Mucosa of descending colon (tissue), 3 donors: ENCODE data around the gene MFSD6. TPM values are rescaled to one million over a fixed set of nuclear protein-coding genes. Genes with fewer than 3 reads are reported as not detected.
"Not testable (repeated sequence)": the region's sequence is repeated elsewhere in the genome, so short reads cannot be mapped to it uniquely, and the experiment has no call there.

Experiments used
- ATAC-seq: fragments of 200-7000 bp; cut with Tn5 transposase; one replicate; pipeline ENCODE4 v1.9.1; 2020; ENCODE audit warnings: mild to moderate bottlenecking, moderate library complexity
- DNase-seq, 3 donors: peaks; one replicate each; pipeline ENCODE4 v3.0.0-alpha.2; 2020
- H3K36me3 ChIP-seq: fragments of 200-600 bp; one replicate; pipeline ENCODE4 v1.8.0; 2021; ENCODE audit warnings: low read depth, mild to moderate bottlenecking
- H3K4me1 ChIP-seq: fragments of 200-600 bp; one replicate; pipeline ENCODE4 v1.8.0; 2021; ENCODE audit warnings: low read depth, mild to moderate bottlenecking
- H3K4me3 ChIP-seq: fragments of 200-600 bp; one replicate; pipeline ENCODE4 v1.8.0; 2021; ENCODE audit warnings: mild to moderate bottlenecking
- H3K9me3 ChIP-seq: fragments of 200-600 bp; one replicate; pipeline ENCODE4 v1.8.0; 2021; ENCODE audit warnings: mild to moderate bottlenecking
- CTCF ChIP-seq: fragments of 200-600 bp; IDR thresholded peaks from one replicate; pipeline ENCODE4 v1.8.0; 2022; ENCODE audit warnings: antibody characterized with exemption, mild to moderate bottlenecking
- intact Hi-C, 2 donors: fragments of 100-400 bp; cut with DNase I in 1 of 2; cut with micrococcal nuclease in 1 of 2; formaldehyde crosslinking; loops; one replicate each; pipeline versions ENCODE4 v1.11.0 to v1.11.1; 2022; cut with DNase I, micrococcal nuclease
- long read RNA-seq, 2 donors: library from polyadenylated mRNA; unstranded; transcript quantifications; one replicate each; pipeline ENCODE4 v2.0.0, GENCODE V29; 2019 to 2021
- total RNA-seq, 3 donors: library from RNA; stranded (reverse); fragmentation: NEBNext Ultra II Directional in 2 of 3; extraction: Animal tissue kit (Norgen Biotek cat#: 25700) in 2 of 3; gene quantifications; one replicate each; pipeline versions ENCODE4 v1.2.1 to v1.2.4, GENCODE V29; 2021 to 2023
- donor health status: DM: no; HTN: no; CAD: no; lungs with moderate emphysema.
- donor health status: DM: no; HTN: no; CAD: no.
- donor health status: DM: no; HTN: yes; CAD: no.

The MFSD6 gene
- 10 to 100 TPM; 58.4 to 73.2 (median 64.1) TPM for total RNA-seq
- long read RNA-seq, donor 1, full-length matches to known transcripts = 22 of 51 reads
- long read RNA-seq, donor 1, partial matches to known transcripts = 4 of 51 reads
- long read RNA-seq, donor 1, other reads (novel, unspliced or antisense) = 25 of 51 reads
- long read RNA-seq, donor 2, full-length matches to known transcripts = 4 of 6 reads
- long read RNA-seq, donor 2, partial matches to known transcripts = 1 of 6 reads
- long read RNA-seq, donor 2, other reads (novel, unspliced or antisense) = 1 of 6 reads

GRCh38 chr2:190407662-190408537 is at the start of gene MFSD6:
Gene MFSD6 (plus strand): TSS chr2:190408355. CDS start chr2:190436030, 27,675 bp downstream.
- peak within 1 kb of the TSS; percentile 74 for H3K4me3 ChIP-seq
- intact Hi-C loops = no loop called here
- no peaks in the 10 kb centered on the region for H3K9me3 ChIP-seq
- peaks cover 24% of the 10 kb centered on the region for H3K4me1 ChIP-seq
- peak; percentile 69 to 88 (median 82) for DNase-seq
- peak; percentile 81 for ATAC-seq
- no peak for TF ChIP-seq CTCF
- no peaks in the 10 kb centered on the region for H3K36me3 ChIP-seq

GRCh38 chr2:190358655-190359448 is 49.3 kb upstream of the MFSD6 start:
- H3K4me1 ChIP-seq = peaks cover 12% of the 10 kb centered on the region
- H3K9me3 ChIP-seq, H3K36me3 ChIP-seq, DNase-seq, intact Hi-C loops, ATAC-seq, H3K4me3 ChIP-seq: not testable (repeated sequence)

GRCh38 chr2:190360561-190360960 is 47.6 kb upstream of the MFSD6 start:
- Histone ChIP-seq H3K4me3 (no peak overlapping the region), H3K4me1 (peaks cover 12% of the 10 kb centered on the region), H3K9me3 (no peaks in the 10 kb centered on the region), H3K36me3 (no peaks in the 10 kb centered on the region)
- no peak for ATAC-seq
- intact Hi-C loops = loop anchor here in 1 of 2 donors (10.0 kb wide), 1 partner anchor 276 kb away; no protein-coding TSS in a partner anchor
- DNase-seq = no peak
- no peak for TF ChIP-seq CTCF

- intact Hi-C loops = loop anchor here in 1 of 2 donors (10.0 kb wide), 1 partner anchor 276 kb away; no protein-coding TSS in a partner anchor
Observed at GRCh38 chr2:190360965-190361364, 47.2 kb upstream of the MFSD6 start.

GRCh38 chr2:190361572-190361971 is 46.6 kb upstream of the MFSD6 start:
- Histone ChIP-seq H3K4me3 (no peak overlapping the region), H3K4me1 (peaks cover 8% of the 10 kb centered on the region), H3K9me3 (no peaks in the 10 kb centered on the region), H3K36me3 (no peaks in the 10 kb centered on the region)
- TF ChIP-seq CTCF = no peak
- no peak for ATAC-seq
- intact Hi-C loops = loop anchor here in 1 of 2 donors (10.0 kb wide), 1 partner anchor 277 kb away; no protein-coding TSS in a partner anchor
- DNase-seq = no peak

More at GRCh38 chr2:190360965-190361364, 47.2 kb upstream of the MFSD6 start:
- H3K36me3 ChIP-seq = no peaks in the 10 kb centered on the region
- no peak for TF ChIP-seq CTCF
- DNase-seq (no peak), ATAC-seq (no peak)
- H3K4me3 ChIP-seq = no peak overlapping the region
- no peaks in the 10 kb centered on the region for H3K9me3 ChIP-seq
- H3K4me1 ChIP-seq = peaks cover 12% of the 10 kb centered on the region
